ENCODE data around the gene CACNG4.

CACNG4 gene

GRCh38 chr17:66994930-66995535, 30.5 kb downstream of the CACNG4 start:
- WGBS (ENCODE audit: insufficient coverage, insufficient read length): no CpG with 5 or more reads among the region's 12 CpGs
- H3K27ac ChIP-seq (ENCODE audit: low read length): no peak overlapping the region
- no peak for DNase-seq (ENCODE audit: low read depth, low spot score)
- H3K4me1 ChIP-seq (ENCODE audit: control insufficient read depth, insufficient read depth, low read length): no peaks in the 10 kb centered on the region
- H3K27me3 ChIP-seq (ENCODE audit: control insufficient read depth, insufficient read depth, low read length): no peaks in the 10 kb centered on the region
- no peaks in the 10 kb centered on the region for H3K9me3 ChIP-seq (ENCODE audit: control insufficient read depth, insufficient read depth, low read length)
- H3K4me3 ChIP-seq (ENCODE audit: low read length): no peak overlapping the region
- no peaks in the 10 kb centered on the region for H3K36me3 ChIP-seq (ENCODE audit: control insufficient read depth, insufficient read depth, low read length)

GRCh38 chr17:66995944-66996343, 31.4 kb downstream of the CACNG4 start:
- no CpG with 5 or more reads among the region's 7 CpGs for WGBS (ENCODE audit: insufficient coverage, insufficient read length)
- Histone ChIP-seq H3K9me3 (ENCODE audit: control insufficient read depth, insufficient read depth, low read length) (no peaks in the 10 kb centered on the region), H3K36me3 (ENCODE audit: control insufficient read depth, insufficient read depth, low read length) (no peaks in the 10 kb centered on the region), H3K27ac (ENCODE audit: low read length) (no peak overlapping the region), H3K27me3 (ENCODE audit: control insufficient read depth, insufficient read depth, low read length) (no peaks in the 10 kb centered on the region), H3K4me3 (ENCODE audit: low read length) (no peak overlapping the region), H3K4me1 (ENCODE audit: control insufficient read depth, insufficient read depth, low read length) (no peaks in the 10 kb centered on the region)
- DNase-seq (ENCODE audit: low read depth, low spot score): no peak

- Histone ChIP-seq H3K9me3 (ENCODE audit: control insufficient read depth, insufficient read depth, low read length) (no peaks in the 10 kb centered on the region), H3K4me1 (ENCODE audit: control insufficient read depth, insufficient read depth, low read length) (no peaks in the 10 kb centered on the region), H3K36me3 (ENCODE audit: control insufficient read depth, insufficient read depth, low read length) (no peaks in the 10 kb centered on the region), H3K4me3 (ENCODE audit: low read length) (no peak overlapping the region), H3K27ac (ENCODE audit: low read length) (no peak overlapping the region), H3K27me3 (ENCODE audit: control insufficient read depth, insufficient read depth, low read length) (no peaks in the 10 kb centered on the region)
- no CpG with 5 or more reads among the region's 5 CpGs for WGBS (ENCODE audit: insufficient coverage, insufficient read length)
- DNase-seq (ENCODE audit: low read depth, low spot score): no peak
Observed at GRCh38 chr17:66996926-66997325, 32.4 kb downstream of the CACNG4 start.

GRCh38 chr17:67003231-67003630, 38.7 kb downstream of the CACNG4 start:
- WGBS (ENCODE audit: insufficient coverage, insufficient read length): no CpG with 5 or more reads among the region's 2 CpGs
- Histone ChIP-seq H3K4me3 (ENCODE audit: low read length) (no peak overlapping the region), H3K27ac (ENCODE audit: low read length) (no peak overlapping the region), H3K4me1 (ENCODE audit: control insufficient read depth, insufficient read depth, low read length) (no peaks in the 10 kb centered on the region), H3K36me3 (ENCODE audit: control insufficient read depth, insufficient read depth, low read length) (no peaks in the 10 kb centered on the region), H3K27me3 (ENCODE audit: control insufficient read depth, insufficient read depth, low read length) (no peaks in the 10 kb centered on the region), H3K9me3 (ENCODE audit: control insufficient read depth, insufficient read depth, low read length) (no peaks in the 10 kb centered on the region)
- DNase-seq (ENCODE audit: low read depth, low spot score): no peak

- Histone ChIP-seq H3K4me3 (ENCODE audit: low read length) (no peak overlapping the region), H3K9me3 (ENCODE audit: control insufficient read depth, insufficient read depth, low read length) (no peaks in the 10 kb centered on the region), H3K4me1 (ENCODE audit: control insufficient read depth, insufficient read depth, low read length) (no peaks in the 10 kb centered on the region), H3K27me3 (ENCODE audit: control insufficient read depth, insufficient read depth, low read length) (no peaks in the 10 kb centered on the region), H3K36me3 (ENCODE audit: control insufficient read depth, insufficient read depth, low read length) (no peaks in the 10 kb centered on the region), H3K27ac (ENCODE audit: low read length) (no peak overlapping the region)
- DNase-seq (ENCODE audit: low read depth, low spot score): no peak
- WGBS (ENCODE audit: insufficient coverage, insufficient read length): no CpG with 5 or more reads among the region's 11 CpGs
Observed at GRCh38 chr17:67004181-67004580, 39.7 kb downstream of the CACNG4 start.

- no peaks in the 10 kb centered on the region for H3K36me3 ChIP-seq (ENCODE audit: control insufficient read depth, insufficient read depth, low read length)
- no peak for DNase-seq (ENCODE audit: low read depth, low spot score)
- no CpG with 5 or more reads among the region's 6 CpGs for WGBS (ENCODE audit: insufficient coverage, insufficient read length)
- H3K4me1 ChIP-seq (ENCODE audit: control insufficient read depth, insufficient read depth, low read length): no peaks in the 10 kb centered on the region
- no peaks in the 10 kb centered on the region for H3K27me3 ChIP-seq (ENCODE audit: control insufficient read depth, insufficient read depth, low read length)
- H3K4me3 ChIP-seq (ENCODE audit: low read length): no peak overlapping the region
- no peak overlapping the region for H3K27ac ChIP-seq (ENCODE audit: low read length)
- H3K9me3 ChIP-seq (ENCODE audit: control insufficient read depth, insufficient read depth, low read length): no peaks in the 10 kb centered on the region
Observed at GRCh38 chr17:67007266-67007665, 42.8 kb downstream of the CACNG4 start.

GRCh38 chr17:67008101-67008500, 43.6 kb downstream of the CACNG4 start:
- no CpG with 5 or more reads among the region's 6 CpGs for WGBS (ENCODE audit: insufficient coverage, insufficient read length)
- H3K4me1 ChIP-seq (ENCODE audit: control insufficient read depth, insufficient read depth, low read length): no peaks in the 10 kb centered on the region
- no peaks in the 10 kb centered on the region for H3K27me3 ChIP-seq (ENCODE audit: control insufficient read depth, insufficient read depth, low read length)
- no peaks in the 10 kb centered on the region for H3K36me3 ChIP-seq (ENCODE audit: control insufficient read depth, insufficient read depth, low read length)
- H3K9me3 ChIP-seq (ENCODE audit: control insufficient read depth, insufficient read depth, low read length): no peaks in the 10 kb centered on the region
- DNase-seq (ENCODE audit: low read depth, low spot score): no peak
- H3K4me3 ChIP-seq (ENCODE audit: low read length): no peak overlapping the region
- no peak overlapping the region for H3K27ac ChIP-seq (ENCODE audit: low read length)

- Histone ChIP-seq H3K27me3 (ENCODE audit: control insufficient read depth, insufficient read depth, low read length) (no peaks in the 10 kb centered on the region), H3K4me3 (ENCODE audit: low read length) (no peak overlapping the region), H3K27ac (ENCODE audit: low read length) (no peak overlapping the region), H3K36me3 (ENCODE audit: control insufficient read depth, insufficient read depth, low read length) (no peaks in the 10 kb centered on the region), H3K4me1 (ENCODE audit: control insufficient read depth, insufficient read depth, low read length) (no peaks in the 10 kb centered on the region), H3K9me3 (ENCODE audit: control insufficient read depth, insufficient read depth, low read length) (no peaks in the 10 kb centered on the region)
- no CpG with 5 or more reads among the region's 9 CpGs for WGBS (ENCODE audit: insufficient coverage, insufficient read length)
- no peak for DNase-seq (ENCODE audit: low read depth, low spot score)
Observed at GRCh38 chr17:67011527-67012175, 47.1 kb downstream of the CACNG4 start.

GRCh38 chr17:67013891-67014290, 49.4 kb downstream of the CACNG4 start:
- no peaks in the 10 kb centered on the region for H3K9me3 ChIP-seq (ENCODE audit: control insufficient read depth, insufficient read depth, low read length)
- no peaks in the 10 kb centered on the region for H3K27me3 ChIP-seq (ENCODE audit: control insufficient read depth, insufficient read depth, low read length)
- no peaks in the 10 kb centered on the region for H3K4me1 ChIP-seq (ENCODE audit: control insufficient read depth, insufficient read depth, low read length)
- H3K4me3 ChIP-seq (ENCODE audit: low read length): no peak overlapping the region
- no peaks in the 10 kb centered on the region for H3K36me3 ChIP-seq (ENCODE audit: control insufficient read depth, insufficient read depth, low read length)
- no CpG with 5 or more reads among the region's 8 CpGs for WGBS (ENCODE audit: insufficient coverage, insufficient read length)
- no peak overlapping the region for H3K27ac ChIP-seq (ENCODE audit: low read length)
- DNase-seq (ENCODE audit: low read depth, low spot score): no peak

GRCh38 chr17:67015001-67015400, 50.5 kb downstream of the CACNG4 start:
- H3K27ac ChIP-seq (ENCODE audit: low read length): no peak overlapping the region
- H3K4me3 ChIP-seq (ENCODE audit: low read length): no peak overlapping the region
- H3K27me3 ChIP-seq (ENCODE audit: control insufficient read depth, insufficient read depth, low read length): no peaks in the 10 kb centered on the region
- H3K36me3 ChIP-seq (ENCODE audit: control insufficient read depth, insufficient read depth, low read length): no peaks in the 10 kb centered on the region
- no peaks in the 10 kb centered on the region for H3K9me3 ChIP-seq (ENCODE audit: control insufficient read depth, insufficient read depth, low read length)
- no CpG with 5 or more reads among the region's 11 CpGs for WGBS (ENCODE audit: insufficient coverage, insufficient read length)
- H3K4me1 ChIP-seq (ENCODE audit: control insufficient read depth, insufficient read depth, low read length): no peaks in the 10 kb centered on the region
- DNase-seq (ENCODE audit: low read depth, low spot score): no peak
